WTC11 (cell line): ENCODE data around the gene CST2. TPM values are rescaled to one million over a fixed set of nuclear protein-coding genes. Genes with fewer than 3 reads are reported as not detected.

Experiments
- ATAC-seq: fragments of 200-7000 bp; cut with Tn5 transposase; 2 replicates; pipeline ENCODE4 v1.10.0; 2021; ENCODE audit warnings: mild to moderate bottlenecking, moderate library complexity
- CTCF ChIA-PET: fragments of 300-600 bp; sonication (Branson Sonifier 250); formaldehyde crosslinking; loops from one replicate; lab custom pipeline; 2021; ENCODE audit warnings: antibody characterized with exemption; lab: Charles Lee
- POLR2A ChIA-PET: fragments of 350-600 bp; sonication (Branson Sonifier 250); formaldehyde crosslinking; loops from one replicate; lab custom pipeline; 2021; ENCODE audit warnings: antibody characterized with exemption; lab: Charles Lee
- DNase-seq: peaks from one replicate; pipeline ENCODE4 v3.0.0; 2021; ENCODE audit warnings: low spot score
- H3K27ac Mint-ChIP-seq: 2 replicates; pipeline ENCODE4 v1.8.0; 2021; ENCODE audit warnings: mixed read lengths
- H3K27me3 Mint-ChIP-seq: 2 replicates; pipeline ENCODE4 v1.8.0; 2021; ENCODE audit warnings: low read depth, mild to moderate bottlenecking, moderate library complexity, mixed read lengths
- H3K36me3 Mint-ChIP-seq: 2 replicates; pipeline ENCODE4 v1.8.0; 2021; ENCODE audit warnings: mixed read lengths
- H3K4me1 Mint-ChIP-seq: 2 replicates; pipeline ENCODE4 v1.8.0; 2022; ENCODE audit warnings: mixed read lengths
- H3K4me3 Mint-ChIP-seq: 2 replicates; pipeline ENCODE4 v1.8.0; 2021; ENCODE audit warnings: mild to moderate bottlenecking, moderate library complexity, mixed read lengths
- H3K9me3 Mint-ChIP-seq: 2 replicates; pipeline ENCODE4 v1.8.0; 2021; ENCODE audit warnings: mixed read lengths
- CBFB ChIP-seq: sonication (generic); formaldehyde crosslinking; IDR thresholded peaks from 2 replicates; pipeline ENCODE4 v1.8.1; 2022; ENCODE audit warnings: mild to moderate bottlenecking, low read depth, missing genetic modification reagents
- ELF4 ChIP-seq: sonication (generic); formaldehyde crosslinking; IDR thresholded peaks from 2 replicates; pipeline ENCODE4 v1.8.1; 2022; ENCODE audit warnings: low read depth, mild to moderate bottlenecking, moderate library complexity, missing genetic modification reagents
- FOXJ3 ChIP-seq: sonication (generic); formaldehyde crosslinking; IDR thresholded peaks from 2 replicates; pipeline ENCODE4 v1.9.0; 2021; ENCODE audit warnings: missing genetic modification reagents, mild to moderate bottlenecking, borderline replicate concordance
- MYBL2 ChIP-seq: sonication (generic); formaldehyde crosslinking; IDR thresholded peaks from 2 replicates; pipeline ENCODE4 v1.8.1; 2023; ENCODE audit warnings: mild to moderate bottlenecking, moderate library complexity, missing genetic modification reagents
- TEAD1 ChIP-seq: sonication (generic); formaldehyde crosslinking; IDR thresholded peaks from 2 replicates; pipeline ENCODE4 v1.8.0; 2022; ENCODE audit warnings: mild to moderate bottlenecking, missing genetic modification reagents
- TP53 ChIP-seq: sonication (generic); formaldehyde crosslinking; IDR thresholded peaks from 2 replicates; pipeline ENCODE4 v1.8.1; 2023; ENCODE audit warnings: mild to moderate bottlenecking, missing genetic modification reagents
- ZNF219 ChIP-seq: sonication (generic); formaldehyde crosslinking; IDR thresholded peaks from 2 replicates; pipeline ENCODE4 v1.8.0; 2023; ENCODE audit warnings: missing genetic modification reagents, mild to moderate bottlenecking, borderline replicate concordance
- total RNA-seq: library from RNA; stranded (reverse); gene quantifications from 3 replicates; pipeline ENCODE4 v1.2.3, GENCODE V29; 2021
- TF ChIP-seq, protein P1 (sequence below): sonication (generic); formaldehyde crosslinking; conservative IDR thresholded peaks from 2 replicates; pipeline ENCODE4 v1.8.1; 2023; ENCODE audit warnings: mild to moderate bottlenecking, low read depth, missing genetic modification reagents, moderate library complexity
- TF ChIP-seq, protein P2 (sequence below): fragments of 200-600 bp; IDR thresholded peaks from 2 replicates; pipeline ENCODE4 v1.8.0; 2022; ENCODE audit warnings: antibody characterized with exemption
- TF ChIP-seq, protein P3 (sequence below): fragments of 250-450 bp; sonication (Bioruptor Pico); IDR thresholded peaks from 2 replicates; pipeline ENCODE4 v2.1.2; 2022; ENCODE audit warnings: mild to moderate bottlenecking, moderate library complexity
- TF ChIP-seq, protein P4 (sequence below): sonication (generic); formaldehyde crosslinking; IDR thresholded peaks from 2 replicates; pipeline ENCODE4 v1.8.0; 2022; ENCODE audit warnings: mild to moderate bottlenecking, missing genetic modification reagents
- TF ChIP-seq, protein P5 (sequence below): sonication (generic); formaldehyde crosslinking; IDR thresholded peaks from 2 replicates; pipeline ENCODE4 v1.8.0; 2022; ENCODE audit warnings: missing genetic modification reagents
- TF ChIP-seq, protein P6 (sequence below): sonication (generic); formaldehyde crosslinking; IDR thresholded peaks from 2 replicates; pipeline ENCODE4 v1.8.1; 2022; ENCODE audit warnings: low read depth, missing genetic modification reagents, borderline replicate concordance
- TF ChIP-seq, protein P7 (sequence below): sonication (generic); formaldehyde crosslinking; IDR thresholded peaks from 2 replicates; pipeline ENCODE4 v1.8.0; 2023; ENCODE audit warnings: missing genetic modification reagents, mild to moderate bottlenecking, borderline replicate concordance
- TF ChIP-seq, protein P8 (sequence below): sonication (generic); formaldehyde crosslinking; IDR thresholded peaks from 2 replicates; pipeline ENCODE4 v1.8.1; 2023; ENCODE audit warnings: mild to moderate bottlenecking, missing genetic modification reagents, moderate library complexity

Gene CST2
- total RNA-seq, 1 experiment from 2014 or later, result not detected

DNA sequence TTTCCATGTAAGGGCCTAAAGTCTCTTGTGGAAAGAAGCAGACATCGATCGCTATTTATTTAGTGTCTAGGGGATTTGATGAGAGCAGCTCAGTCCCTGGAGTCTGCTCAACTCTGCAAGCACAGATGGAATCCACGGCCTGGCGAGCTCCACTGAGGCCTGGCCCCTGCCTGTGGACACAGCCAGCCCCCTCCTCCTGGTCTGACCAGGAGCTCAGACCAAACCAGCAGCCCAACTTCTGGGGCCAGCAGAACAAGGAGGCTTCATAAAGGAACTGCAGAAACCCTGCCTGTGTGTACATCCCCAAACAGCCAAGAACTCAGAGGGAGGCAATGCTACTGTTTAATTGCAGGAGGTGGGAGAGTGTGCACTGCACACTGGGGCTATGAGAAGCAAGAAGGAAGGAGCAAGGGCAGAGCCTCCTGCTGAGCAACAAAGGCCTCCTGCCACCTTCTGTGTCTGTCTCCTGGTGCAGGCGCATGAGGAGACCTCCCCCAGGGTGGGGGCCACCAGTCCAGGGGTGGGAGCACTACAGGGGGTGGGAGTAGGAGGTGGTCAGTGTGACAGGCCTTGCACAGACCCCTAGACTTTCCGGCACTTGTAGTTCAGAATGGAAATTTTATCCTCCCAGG is 49.2 kb upstream of the CST2 start (continued):
- TF ChIP-seq, protein P1, sequence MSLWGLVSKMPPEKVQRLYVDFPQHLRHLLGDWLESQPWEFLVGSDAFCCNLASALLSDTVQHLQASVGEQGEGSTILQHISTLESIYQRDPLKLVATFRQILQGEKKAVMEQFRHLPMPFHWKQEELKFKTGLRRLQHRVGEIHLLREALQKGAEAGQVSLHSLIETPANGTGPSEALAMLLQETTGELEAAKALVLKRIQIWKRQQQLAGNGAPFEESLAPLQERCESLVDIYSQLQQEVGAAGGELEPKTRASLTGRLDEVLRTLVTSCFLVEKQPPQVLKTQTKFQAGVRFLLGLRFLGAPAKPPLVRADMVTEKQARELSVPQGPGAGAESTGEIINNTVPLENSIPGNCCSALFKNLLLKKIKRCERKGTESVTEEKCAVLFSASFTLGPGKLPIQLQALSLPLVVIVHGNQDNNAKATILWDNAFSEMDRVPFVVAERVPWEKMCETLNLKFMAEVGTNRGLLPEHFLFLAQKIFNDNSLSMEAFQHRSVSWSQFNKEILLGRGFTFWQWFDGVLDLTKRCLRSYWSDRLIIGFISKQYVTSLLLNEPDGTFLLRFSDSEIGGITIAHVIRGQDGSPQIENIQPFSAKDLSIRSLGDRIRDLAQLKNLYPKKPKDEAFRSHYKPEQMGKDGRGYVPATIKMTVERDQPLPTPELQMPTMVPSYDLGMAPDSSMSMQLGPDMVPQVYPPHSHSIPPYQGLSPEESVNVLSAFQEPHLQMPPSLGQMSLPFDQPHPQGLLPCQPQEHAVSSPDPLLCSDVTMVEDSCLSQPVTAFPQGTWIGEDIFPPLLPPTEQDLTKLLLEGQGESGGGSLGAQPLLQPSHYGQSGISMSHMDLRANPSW (CRISPR knock-in tag), result no peak
- TF ChIP-seq, protein P2, sequence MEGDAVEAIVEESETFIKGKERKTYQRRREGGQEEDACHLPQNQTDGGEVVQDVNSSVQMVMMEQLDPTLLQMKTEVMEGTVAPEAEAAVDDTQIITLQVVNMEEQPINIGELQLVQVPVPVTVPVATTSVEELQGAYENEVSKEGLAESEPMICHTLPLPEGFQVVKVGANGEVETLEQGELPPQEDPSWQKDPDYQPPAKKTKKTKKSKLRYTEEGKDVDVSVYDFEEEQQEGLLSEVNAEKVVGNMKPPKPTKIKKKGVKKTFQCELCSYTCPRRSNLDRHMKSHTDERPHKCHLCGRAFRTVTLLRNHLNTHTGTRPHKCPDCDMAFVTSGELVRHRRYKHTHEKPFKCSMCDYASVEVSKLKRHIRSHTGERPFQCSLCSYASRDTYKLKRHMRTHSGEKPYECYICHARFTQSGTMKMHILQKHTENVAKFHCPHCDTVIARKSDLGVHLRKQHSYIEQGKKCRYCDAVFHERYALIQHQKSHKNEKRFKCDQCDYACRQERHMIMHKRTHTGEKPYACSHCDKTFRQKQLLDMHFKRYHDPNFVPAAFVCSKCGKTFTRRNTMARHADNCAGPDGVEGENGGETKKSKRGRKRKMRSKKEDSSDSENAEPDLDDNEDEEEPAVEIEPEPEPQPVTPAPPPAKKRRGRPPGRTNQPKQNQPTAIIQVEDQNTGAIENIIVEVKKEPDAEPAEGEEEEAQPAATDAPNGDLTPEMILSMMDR, result no peak

DNA sequence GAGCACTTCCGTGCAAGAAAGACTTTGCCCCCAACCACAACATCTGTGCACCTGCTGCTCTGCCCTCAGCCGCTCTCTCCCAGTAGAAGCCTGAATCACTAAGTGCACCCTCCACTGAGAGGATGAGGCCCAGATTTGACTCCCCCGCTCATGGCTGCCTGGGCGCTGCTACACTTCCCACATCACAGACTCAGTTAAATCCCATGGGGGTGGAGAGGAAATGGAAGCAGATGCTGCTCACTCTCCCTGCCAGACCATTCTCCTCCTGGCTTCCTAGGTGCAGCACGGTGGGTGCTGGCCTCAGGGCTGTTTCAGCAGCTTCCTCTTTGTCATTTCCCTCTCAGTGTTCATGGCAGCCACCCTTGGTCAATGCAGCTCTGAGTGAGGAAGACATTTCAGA is 48.2 kb upstream of the CST2 start:
- H3K4me3 Mint-ChIP-seq, result no peak overlapping the region
- peaks cover 52% of the 10 kb centered on the region for H3K4me1 Mint-ChIP-seq
- ATAC-seq, result no peak
- ChIA-PET CTCF (no interaction called here), POLR2A (no interaction called here)
- peaks cover 8% of the 10 kb centered on the region for H3K9me3 Mint-ChIP-seq
- H3K27me3 Mint-ChIP-seq, result peaks cover 12% of the 10 kb centered on the region
- TF ChIP-seq ELF4 (no peak), CBFB (CRISPR knock-in tag) (no peak), MYBL2 (CRISPR knock-in tag) (no peak), TEAD1 (CRISPR knock-in tag) (no peak), ZNF219 (no peak), FOXJ3 (CRISPR knock-in tag) (no peak), TP53 (CRISPR knock-in tag) (no peak)
- TF ChIP-seq, protein P3, sequence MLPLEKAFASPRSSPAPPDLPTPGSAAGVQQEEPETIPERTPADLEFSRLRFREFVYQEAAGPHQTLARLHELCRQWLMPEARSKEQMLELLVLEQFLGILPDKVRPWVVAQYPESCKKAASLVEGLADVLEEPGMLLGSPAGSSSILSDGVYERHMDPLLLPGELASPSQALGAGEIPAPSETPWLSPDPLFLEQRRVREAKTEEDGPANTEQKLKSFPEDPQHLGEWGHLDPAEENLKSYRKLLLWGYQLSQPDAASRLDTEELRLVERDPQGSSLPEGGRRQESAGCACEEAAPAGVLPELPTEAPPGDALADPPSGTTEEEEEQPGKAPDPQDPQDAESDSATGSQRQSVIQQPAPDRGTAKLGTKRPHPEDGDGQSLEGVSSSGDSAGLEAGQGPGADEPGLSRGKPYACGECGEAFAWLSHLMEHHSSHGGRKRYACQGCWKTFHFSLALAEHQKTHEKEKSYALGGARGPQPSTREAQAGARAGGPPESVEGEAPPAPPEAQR, result no peak
- TF ChIP-seq, protein P4, sequence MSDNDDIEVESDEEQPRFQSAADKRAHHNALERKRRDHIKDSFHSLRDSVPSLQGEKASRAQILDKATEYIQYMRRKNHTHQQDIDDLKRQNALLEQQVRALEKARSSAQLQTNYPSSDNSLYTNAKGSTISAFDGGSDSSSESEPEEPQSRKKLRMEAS (CRISPR knock-in tag), result no peak
- TF ChIP-seq, protein P5, sequence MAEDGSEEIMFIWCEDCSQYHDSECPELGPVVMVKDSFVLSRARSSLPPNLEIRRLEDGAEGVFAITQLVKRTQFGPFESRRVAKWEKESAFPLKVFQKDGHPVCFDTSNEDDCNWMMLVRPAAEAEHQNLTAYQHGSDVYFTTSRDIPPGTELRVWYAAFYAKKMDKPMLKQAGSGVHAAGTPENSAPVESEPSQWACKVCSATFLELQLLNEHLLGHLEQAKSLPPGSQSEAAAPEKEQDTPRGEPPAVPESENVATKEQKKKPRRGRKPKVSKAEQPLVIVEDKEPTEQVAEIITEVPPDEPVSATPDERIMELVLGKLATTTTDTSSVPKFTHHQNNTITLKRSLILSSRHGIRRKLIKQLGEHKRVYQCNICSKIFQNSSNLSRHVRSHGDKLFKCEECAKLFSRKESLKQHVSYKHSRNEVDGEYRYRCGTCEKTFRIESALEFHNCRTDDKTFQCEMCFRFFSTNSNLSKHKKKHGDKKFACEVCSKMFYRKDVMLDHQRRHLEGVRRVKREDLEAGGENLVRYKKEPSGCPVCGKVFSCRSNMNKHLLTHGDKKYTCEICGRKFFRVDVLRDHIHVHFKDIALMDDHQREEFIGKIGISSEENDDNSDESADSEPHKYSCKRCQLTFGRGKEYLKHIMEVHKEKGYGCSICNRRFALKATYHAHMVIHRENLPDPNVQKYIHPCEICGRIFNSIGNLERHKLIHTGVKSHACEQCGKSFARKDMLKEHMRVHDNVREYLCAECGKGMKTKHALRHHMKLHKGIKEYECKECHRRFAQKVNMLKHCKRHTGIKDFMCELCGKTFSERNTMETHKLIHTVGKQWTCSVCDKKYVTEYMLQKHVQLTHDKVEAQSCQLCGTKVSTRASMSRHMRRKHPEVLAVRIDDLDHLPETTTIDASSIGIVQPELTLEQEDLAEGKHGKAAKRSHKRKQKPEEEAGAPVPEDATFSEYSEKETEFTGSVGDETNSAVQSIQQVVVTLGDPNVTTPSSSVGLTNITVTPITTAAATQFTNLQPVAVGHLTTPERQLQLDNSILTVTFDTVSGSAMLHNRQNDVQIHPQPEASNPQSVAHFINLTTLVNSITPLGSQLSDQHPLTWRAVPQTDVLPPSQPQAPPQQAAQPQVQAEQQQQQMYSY (CRISPR knock-in tag), result no peak
- TF ChIP-seq, protein P6, sequence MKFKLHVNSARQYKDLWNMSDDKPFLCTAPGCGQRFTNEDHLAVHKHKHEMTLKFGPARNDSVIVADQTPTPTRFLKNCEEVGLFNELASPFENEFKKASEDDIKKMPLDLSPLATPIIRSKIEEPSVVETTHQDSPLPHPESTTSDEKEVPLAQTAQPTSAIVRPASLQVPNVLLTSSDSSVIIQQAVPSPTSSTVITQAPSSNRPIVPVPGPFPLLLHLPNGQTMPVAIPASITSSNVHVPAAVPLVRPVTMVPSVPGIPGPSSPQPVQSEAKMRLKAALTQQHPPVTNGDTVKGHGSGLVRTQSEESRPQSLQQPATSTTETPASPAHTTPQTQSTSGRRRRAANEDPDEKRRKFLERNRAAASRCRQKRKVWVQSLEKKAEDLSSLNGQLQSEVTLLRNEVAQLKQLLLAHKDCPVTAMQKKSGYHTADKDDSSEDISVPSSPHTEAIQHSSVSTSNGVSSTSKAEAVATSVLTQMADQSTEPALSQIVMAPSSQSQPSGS (CRISPR knock-in tag), result no peak
- TF ChIP-seq, protein P7, sequence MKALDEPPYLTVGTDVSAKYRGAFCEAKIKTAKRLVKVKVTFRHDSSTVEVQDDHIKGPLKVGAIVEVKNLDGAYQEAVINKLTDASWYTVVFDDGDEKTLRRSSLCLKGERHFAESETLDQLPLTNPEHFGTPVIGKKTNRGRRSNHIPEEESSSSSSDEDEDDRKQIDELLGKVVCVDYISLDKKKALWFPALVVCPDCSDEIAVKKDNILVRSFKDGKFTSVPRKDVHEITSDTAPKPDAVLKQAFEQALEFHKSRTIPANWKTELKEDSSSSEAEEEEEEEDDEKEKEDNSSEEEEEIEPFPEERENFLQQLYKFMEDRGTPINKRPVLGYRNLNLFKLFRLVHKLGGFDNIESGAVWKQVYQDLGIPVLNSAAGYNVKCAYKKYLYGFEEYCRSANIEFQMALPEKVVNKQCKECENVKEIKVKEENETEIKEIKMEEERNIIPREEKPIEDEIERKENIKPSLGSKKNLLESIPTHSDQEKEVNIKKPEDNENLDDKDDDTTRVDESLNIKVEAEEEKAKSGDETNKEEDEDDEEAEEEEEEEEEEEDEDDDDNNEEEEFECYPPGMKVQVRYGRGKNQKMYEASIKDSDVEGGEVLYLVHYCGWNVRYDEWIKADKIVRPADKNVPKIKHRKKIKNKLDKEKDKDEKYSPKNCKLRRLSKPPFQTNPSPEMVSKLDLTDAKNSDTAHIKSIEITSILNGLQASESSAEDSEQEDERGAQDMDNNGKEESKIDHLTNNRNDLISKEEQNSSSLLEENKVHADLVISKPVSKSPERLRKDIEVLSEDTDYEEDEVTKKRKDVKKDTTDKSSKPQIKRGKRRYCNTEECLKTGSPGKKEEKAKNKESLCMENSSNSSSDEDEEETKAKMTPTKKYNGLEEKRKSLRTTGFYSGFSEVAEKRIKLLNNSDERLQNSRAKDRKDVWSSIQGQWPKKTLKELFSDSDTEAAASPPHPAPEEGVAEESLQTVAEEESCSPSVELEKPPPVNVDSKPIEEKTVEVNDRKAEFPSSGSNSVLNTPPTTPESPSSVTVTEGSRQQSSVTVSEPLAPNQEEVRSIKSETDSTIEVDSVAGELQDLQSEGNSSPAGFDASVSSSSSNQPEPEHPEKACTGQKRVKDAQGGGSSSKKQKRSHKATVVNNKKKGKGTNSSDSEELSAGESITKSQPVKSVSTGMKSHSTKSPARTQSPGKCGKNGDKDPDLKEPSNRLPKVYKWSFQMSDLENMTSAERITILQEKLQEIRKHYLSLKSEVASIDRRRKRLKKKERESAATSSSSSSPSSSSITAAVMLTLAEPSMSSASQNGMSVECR (CRISPR knock-in tag), result no peak
- TF ChIP-seq, protein P8, sequence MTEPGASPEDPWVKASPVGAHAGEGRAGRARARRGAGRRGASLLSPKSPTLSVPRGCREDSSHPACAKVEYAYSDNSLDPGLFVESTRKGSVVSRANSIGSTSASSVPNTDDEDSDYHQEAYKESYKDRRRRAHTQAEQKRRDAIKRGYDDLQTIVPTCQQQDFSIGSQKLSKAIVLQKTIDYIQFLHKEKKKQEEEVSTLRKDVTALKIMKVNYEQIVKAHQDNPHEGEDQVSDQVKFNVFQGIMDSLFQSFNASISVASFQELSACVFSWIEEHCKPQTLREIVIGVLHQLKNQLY (CRISPR knock-in tag), result no peak
- TF ChIP-seq, all 79 proteins: peak for 0
- no peaks in the 10 kb centered on the region for H3K36me3 Mint-ChIP-seq
- DNase-seq, result no peak
- H3K27ac Mint-ChIP-seq, result no peak overlapping the region
